Measurements from ENCODE around the gene PDE4C.

- TF ChIP-seq CTCF (IDR thresholded peaks at IDR 0.05) = no peak
- TF ChIP-seq POLR2A (IDR thresholded peaks at IDR 0.05) = no peak
These were observed 46.3 kb downstream of the PDE4C start for GRCh38 chr19:18179957-18180356.

Measured in body of pancreas (tissue), 4 donors.